ENCODE results near the gene ITK. TPM values are rescaled to one million over a fixed set of nuclear protein-coding genes. Genes with fewer than 3 reads are reported as not detected.

The ITK gene
- total and polyA plus RNA-seq, 2 of the 8 experiments (the other 6 are each of a cell fraction or from before 2014, with no cell fraction given): 0.05 TPM; not detected in 1

GRCh38 chr5:157201857-157202256, 21.2 kb downstream of the ITK start (continued):
- TF ChIP-seq, protein P1, sequence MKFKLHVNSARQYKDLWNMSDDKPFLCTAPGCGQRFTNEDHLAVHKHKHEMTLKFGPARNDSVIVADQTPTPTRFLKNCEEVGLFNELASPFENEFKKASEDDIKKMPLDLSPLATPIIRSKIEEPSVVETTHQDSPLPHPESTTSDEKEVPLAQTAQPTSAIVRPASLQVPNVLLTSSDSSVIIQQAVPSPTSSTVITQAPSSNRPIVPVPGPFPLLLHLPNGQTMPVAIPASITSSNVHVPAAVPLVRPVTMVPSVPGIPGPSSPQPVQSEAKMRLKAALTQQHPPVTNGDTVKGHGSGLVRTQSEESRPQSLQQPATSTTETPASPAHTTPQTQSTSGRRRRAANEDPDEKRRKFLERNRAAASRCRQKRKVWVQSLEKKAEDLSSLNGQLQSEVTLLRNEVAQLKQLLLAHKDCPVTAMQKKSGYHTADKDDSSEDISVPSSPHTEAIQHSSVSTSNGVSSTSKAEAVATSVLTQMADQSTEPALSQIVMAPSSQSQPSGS (IDR thresholded peaks at IDR 0.05; ENCODE audit: low read length): no peak
- TF ChIP-seq SRF (IDR thresholded peaks at IDR 0.05; ENCODE audit: low read depth, low read length): no peak
- TF ChIP-seq, protein P2, sequence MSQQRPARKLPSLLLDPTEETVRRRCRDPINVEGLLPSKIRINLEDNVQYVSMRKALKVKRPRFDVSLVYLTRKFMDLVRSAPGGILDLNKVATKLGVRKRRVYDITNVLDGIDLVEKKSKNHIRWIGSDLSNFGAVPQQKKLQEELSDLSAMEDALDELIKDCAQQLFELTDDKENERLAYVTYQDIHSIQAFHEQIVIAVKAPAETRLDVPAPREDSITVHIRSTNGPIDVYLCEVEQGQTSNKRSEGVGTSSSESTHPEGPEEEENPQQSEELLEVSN (IDR thresholded peaks at IDR 0.05): no peak

Data from H1 (cell line).